Endodermal cell (in vitro differentiated cells): ENCODE data around the gene PDE10A. TPM values are rescaled to one million over a fixed set of nuclear protein-coding genes. Genes with fewer than 3 reads are reported as not detected.

Experiments
- DNase-seq: peaks from one replicate; pipeline ENCODE4 v3.0.0-alpha.2; 2017
- H3K27ac ChIP-seq: 2 replicates; pipeline ENCODE4 v1.5.1; 2013; ENCODE audit warnings: mild to moderate bottlenecking, low read depth, low read length, moderate library complexity
- H3K27me3 ChIP-seq: 2 replicates; pipeline ENCODE4 v1.6.1; 2013; ENCODE audit warnings: mild to moderate bottlenecking, low read length, moderate library complexity; ENCODE audit not compliant: insufficient read depth, control insufficient read depth, poor library complexity, severe bottlenecking
- H3K36me3 ChIP-seq: 2 replicates; pipeline ENCODE4 v1.7.0; 2013; ENCODE audit warnings: mild to moderate bottlenecking, low read length, moderate library complexity; ENCODE audit not compliant: control insufficient read depth, insufficient read depth
- H3K4me1 ChIP-seq: one replicate; pipeline ENCODE4 v1.7.0; 2013; ENCODE audit warnings: low read length; ENCODE audit not compliant: control insufficient read depth, insufficient read depth
- H3K4me3 ChIP-seq: 2 replicates; pipeline ENCODE4 v1.5.1; 2013; ENCODE audit warnings: mild to moderate bottlenecking, low read length, moderate library complexity
- H3K9ac ChIP-seq: 2 replicates; pipeline ENCODE4 v1.6.1; 2013; ENCODE audit warnings: mild to moderate bottlenecking, low read length, moderate library complexity; ENCODE audit not compliant: poor library complexity, severe bottlenecking; ENCODE audit errors: extremely low read depth
- H3K9me3 ChIP-seq: 2 replicates; pipeline ENCODE4 v1.6.1; 2013; ENCODE audit warnings: mild to moderate bottlenecking, low read length, moderate library complexity; ENCODE audit not compliant: control insufficient read depth
- H3K27ac Mint-ChIP-seq: 2 replicates; pipeline ENCODE4 v1.8.0; 2020; ENCODE audit warnings: mixed read lengths
- H3K27me3 Mint-ChIP-seq: 2 replicates; pipeline ENCODE4 v1.8.0; 2021; ENCODE audit warnings: mild to moderate bottlenecking, mixed read lengths; ENCODE audit not compliant: insufficient read depth
- H3K36me3 Mint-ChIP-seq: 2 replicates; pipeline ENCODE4 v1.8.0; 2020; ENCODE audit warnings: low read depth, mixed read lengths
- H3K4me1 Mint-ChIP-seq: 2 replicates; pipeline ENCODE4 v1.8.0; 2020; ENCODE audit warnings: mixed read lengths
- H3K4me3 Mint-ChIP-seq: 2 replicates; pipeline ENCODE4 v1.8.0; 2020; ENCODE audit warnings: mild to moderate bottlenecking, moderate library complexity, mixed read lengths
- H3K9me3 Mint-ChIP-seq: 2 replicates; pipeline ENCODE4 v1.8.0; 2020; ENCODE audit warnings: mild to moderate bottlenecking, mixed read lengths
- WGBS, 2 experiments: methylation state at CpG; one replicate each; pipeline versions ENCODE4 v1.1.5 to v1.1.7; 2013; ENCODE audit warnings: missing lambda C conversion rate in 2 of 2, mixed read lengths in 1 of 2; ENCODE audit not compliant: insufficient coverage in 1 of 2, insufficient read length in 1 of 2; 5-methylcytosine and 5-hydroxymethylcytosine counted together
- total RNA-seq, 2 donors: library from RNA; stranded (reverse); fragmentation: NEBNext Ultra II Directional in 1 of 2; extraction: Animal tissue kit (Norgen Biotek cat#: 25700) in 1 of 2; gene quantifications; 2 replicates in 1 of 2; 3 replicates in 1 of 2; pipeline ENCODE4 v1.2.1, GENCODE V29; 2021
- TF ChIP-seq, protein P1 (sequence below): fragments of 200-600 bp; sonication (generic); conservative IDR thresholded peaks from 2 replicates; pipeline ENCODE4 v1.5.0; 2021; ENCODE audit warnings: antibody characterized with exemption, mild to moderate bottlenecking

PDE10A gene
- total RNA-seq, 2 donors from 2014 or later: 22.8 to 27.8 TPM

GRCh38 chr6:165628955-165629354 is 34.1 kb downstream of the PDE10A start:
- peaks cover 19% of the 10 kb centered on the region for H3K36me3 Mint-ChIP-seq
- H3K9me3 Mint-ChIP-seq: no peaks in the 10 kb centered on the region
- peaks cover 4% of the 10 kb centered on the region for H3K4me1 ChIP-seq
- no peak overlapping the region for H3K4me3 Mint-ChIP-seq
- peaks cover 9% of the 10 kb centered on the region for H3K4me1 Mint-ChIP-seq
- no peaks in the 10 kb centered on the region for H3K27me3 ChIP-seq
- no peak for DNase-seq
- H3K9me3 ChIP-seq: no peaks in the 10 kb centered on the region
- H3K36me3 ChIP-seq: peaks cover 10% of the 10 kb centered on the region
- no peak overlapping the region for H3K9ac ChIP-seq
- no peak overlapping the region for H3K4me3 ChIP-seq
- TF ChIP-seq, protein P1, sequence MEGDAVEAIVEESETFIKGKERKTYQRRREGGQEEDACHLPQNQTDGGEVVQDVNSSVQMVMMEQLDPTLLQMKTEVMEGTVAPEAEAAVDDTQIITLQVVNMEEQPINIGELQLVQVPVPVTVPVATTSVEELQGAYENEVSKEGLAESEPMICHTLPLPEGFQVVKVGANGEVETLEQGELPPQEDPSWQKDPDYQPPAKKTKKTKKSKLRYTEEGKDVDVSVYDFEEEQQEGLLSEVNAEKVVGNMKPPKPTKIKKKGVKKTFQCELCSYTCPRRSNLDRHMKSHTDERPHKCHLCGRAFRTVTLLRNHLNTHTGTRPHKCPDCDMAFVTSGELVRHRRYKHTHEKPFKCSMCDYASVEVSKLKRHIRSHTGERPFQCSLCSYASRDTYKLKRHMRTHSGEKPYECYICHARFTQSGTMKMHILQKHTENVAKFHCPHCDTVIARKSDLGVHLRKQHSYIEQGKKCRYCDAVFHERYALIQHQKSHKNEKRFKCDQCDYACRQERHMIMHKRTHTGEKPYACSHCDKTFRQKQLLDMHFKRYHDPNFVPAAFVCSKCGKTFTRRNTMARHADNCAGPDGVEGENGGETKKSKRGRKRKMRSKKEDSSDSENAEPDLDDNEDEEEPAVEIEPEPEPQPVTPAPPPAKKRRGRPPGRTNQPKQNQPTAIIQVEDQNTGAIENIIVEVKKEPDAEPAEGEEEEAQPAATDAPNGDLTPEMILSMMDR: no peak
- no peak overlapping the region for H3K27ac Mint-ChIP-seq
- H3K27ac ChIP-seq: no peak overlapping the region
- 90 to 97% methylated on average over 3 to 4 of the region's 4 CpGs for WGBS, 2 experiments
- H3K27me3 Mint-ChIP-seq: no peaks in the 10 kb centered on the region

- peaks cover 6% of the 10 kb centered on the region for H3K4me1 Mint-ChIP-seq
Observed at GRCh38 chr6:165627366-165627765, 35.7 kb downstream of the PDE10A start.

GRCh38 chr6:165626711-165627110 is 36.3 kb downstream of the PDE10A start:
- H3K4me3 Mint-ChIP-seq: no peak overlapping the region
- no peak overlapping the region for H3K27ac ChIP-seq
- no peak overlapping the region for H3K27ac Mint-ChIP-seq
- no peaks in the 10 kb centered on the region for H3K9me3 ChIP-seq
- no peaks in the 10 kb centered on the region for H3K27me3 ChIP-seq
- no peak for DNase-seq
- no peak overlapping the region for H3K9ac ChIP-seq
- no peaks in the 10 kb centered on the region for H3K4me1 ChIP-seq
- peaks cover 10% of the 10 kb centered on the region for H3K36me3 ChIP-seq
- H3K4me3 ChIP-seq: no peak overlapping the region
- TF ChIP-seq, protein P1: no peak
- WGBS, 2 experiments: 82 to 94% methylated on average over 2 to 3 of the region's 6 CpGs
- peaks cover 3% of the 10 kb centered on the region for H3K4me1 Mint-ChIP-seq
- H3K9me3 Mint-ChIP-seq: no peaks in the 10 kb centered on the region
- H3K27me3 Mint-ChIP-seq: no peaks in the 10 kb centered on the region
- peaks cover 24% of the 10 kb centered on the region for H3K36me3 Mint-ChIP-seq

More at GRCh38 chr6:165627366-165627765, 35.7 kb downstream of the PDE10A start:
- H3K27ac Mint-ChIP-seq: no peak overlapping the region
- no peak overlapping the region for H3K4me3 Mint-ChIP-seq
- Histone ChIP-seq H3K4me1 (peaks cover under 1% of the 10 kb centered on the region), H3K27ac (no peak overlapping the region), H3K36me3 (peaks cover 10% of the 10 kb centered on the region), H3K4me3 (no peak overlapping the region), H3K9me3 (no peaks in the 10 kb centered on the region), H3K27me3 (no peaks in the 10 kb centered on the region), H3K9ac (no peak overlapping the region)
- H3K36me3 Mint-ChIP-seq: peaks cover 24% of the 10 kb centered on the region
- DNase-seq: no peak
- no peaks in the 10 kb centered on the region for H3K9me3 Mint-ChIP-seq
- 67 to 93% methylated on average over 1 to 4 of the region's 4 CpGs for WGBS, 2 experiments
- H3K27me3 Mint-ChIP-seq: no peaks in the 10 kb centered on the region
- TF ChIP-seq, protein P1: no peak
